OCI-LY7 (cell line): ENCODE results near the gene STON1. TPM values are rescaled to one million over a fixed set of nuclear protein-coding genes. Genes with fewer than 3 reads are reported as not detected.

ENCODE experiments used
- BruUV-seq: library from RNA; stranded (reverse); fragments of 400-500 nt; replicated peaks from 2 replicates; lab custom pipeline; 2021; lab: Mats Ljungman, UMichigan
- CTCF ChIA-PET: fragments of 300-600 bp; sonication (Branson Sonifier 250); formaldehyde crosslinking; loops from one replicate; lab custom pipeline; 2022; ENCODE audit warnings: antibody characterized with exemption; ENCODE audit not compliant: unreplicated experiment; lab: Charles Lee
- POLR2A ChIA-PET: fragments of 300-600 bp; sonication (Branson Sonifier 250); formaldehyde crosslinking; loops from one replicate; lab custom pipeline; 2022; ENCODE audit warnings: antibody characterized with exemption; lab: Charles Lee
- DNase-seq: peaks from one replicate; pipeline ENCODE4 v3.0.0-alpha.2; 2015; ENCODE audit warnings: low spot score
- H2AFZ ChIP-seq: fragments of 200-600 bp; sonication (generic), shearing (Covaris generic); 2 replicates; pipeline ENCODE4 v1.6.1; 2014; ENCODE audit warnings: mild to moderate bottlenecking, antibody characterized with exemption, low read length, moderate library complexity
- H3K27ac ChIP-seq: fragments of 200-600 bp; sonication (generic); 2 replicates; pipeline ENCODE4 v1.5.1; 2014; ENCODE audit warnings: mixed run types, low read depth, mild to moderate bottlenecking, moderate library complexity, low read length, inconsistent platforms; ENCODE audit not compliant: poor library complexity, severe bottlenecking
- H3K36me3 ChIP-seq: fragments of 200-600 bp; sonication (generic); 2 replicates; pipeline ENCODE4 v1.6.1; 2014; ENCODE audit warnings: mild to moderate bottlenecking, antibody characterized with exemption, low read length, moderate library complexity, mixed read lengths; ENCODE audit not compliant: insufficient read depth
- H3K4me1 ChIP-seq: fragments of 200-600 bp; sonication (generic); 2 replicates; pipeline ENCODE4 v1.5.1; 2014; ENCODE audit warnings: mild to moderate bottlenecking, low read length; ENCODE audit not compliant: insufficient read depth, poor library complexity, severe bottlenecking
- H3K4me2 ChIP-seq: fragments of 200-600 bp; sonication (generic); 2 replicates; pipeline ENCODE4 v1.6.1; 2014; ENCODE audit warnings: mild to moderate bottlenecking, low read length
- H3K4me3 ChIP-seq: fragments of 200-600 bp; sonication (generic); 2 replicates; pipeline ENCODE4 v1.5.1; 2014; ENCODE audit warnings: mild to moderate bottlenecking, low read depth, low read length; ENCODE audit not compliant: poor library complexity, severe bottlenecking
- H3K79me2 ChIP-seq: fragments of 200-600 bp; sonication (generic); 2 replicates; pipeline ENCODE4 v1.6.1; 2016; ENCODE audit warnings: low read depth, mild to moderate bottlenecking, low read length, moderate library complexity, mixed read lengths; ENCODE audit not compliant: insufficient read depth
- H3K9me2 ChIP-seq: fragments of 200-600 bp; sonication (generic); 2 replicates; pipeline ENCODE4 v1.6.1; 2016; ENCODE audit warnings: mild to moderate bottlenecking, low read length, mixed read lengths; ENCODE audit not compliant: insufficient read depth
- H3K9me3 ChIP-seq: fragments of 200-600 bp; sonication (generic); 2 replicates; pipeline ENCODE4 v1.6.1; 2014; ENCODE audit warnings: mild to moderate bottlenecking, mixed run types, low read length, mixed read lengths
- H4K20me1 ChIP-seq: fragments of 200-600 bp; sonication (generic); 2 replicates; pipeline ENCODE4 v1.6.1; 2014; ENCODE audit warnings: mild to moderate bottlenecking, antibody characterized with exemption, low read length, moderate library complexity, mixed read lengths; ENCODE audit not compliant: insufficient read depth
- CTCF ChIP-seq: fragments of 200-600 bp; sonication (generic); conservative IDR thresholded peaks from 2 replicates; pipeline ENCODE4 v1.5.1; 2014; ENCODE audit warnings: mild to moderate bottlenecking, antibody characterized with exemption, low read length, moderate library complexity, mixed read lengths
- EZH2phosphoT487 ChIP-seq: fragments of 200-600 bp; sonication (generic); IDR thresholded peaks from 2 replicates; pipeline ENCODE4 v1.6.1; 2018; ENCODE audit warnings: low read depth, borderline replicate concordance, mild to moderate bottlenecking, mixed run types, antibody characterized with exemption, low read length, moderate library complexity, mixed read lengths
- intact Hi-C: fragments of 100-400 bp; cut with micrococcal nuclease; formaldehyde crosslinking; loops from one replicate; pipeline ENCODE4 v1.10.0; 2022; ENCODE audit not compliant: unreplicated experiment
- total RNA-seq, 2 experiments: library from RNA; depleted of rRNA in 1 of 2; stranded (reverse); fragments of >200 nt in 1 of 2; shearing (Covaris generic) in 1 of 2; gene quantifications; 2 replicates each; pipeline ENCODE4 v1.2.3, GENCODE V29; 2014 to 2022

The STON1 gene
- total RNA-seq, 2 experiments from 2014 or later: 0.51 to 0.88 TPM

- CTCF ChIA-PET: no interaction called here
- no peak for DNase-seq
- BruUV-seq: no TSS peak
- Histone ChIP-seq H3K27ac (no peak overlapping the region), H3K9me3 (no peaks in the 10 kb centered on the region), H4K20me1 (no peaks in the 10 kb centered on the region), H2AFZ (no peak overlapping the region), H3K4me1 (no peaks in the 10 kb centered on the region), H3K9me2 (no peaks in the 10 kb centered on the region), H3K4me3 (no peak overlapping the region), H3K4me2 (no peak overlapping the region), H3K36me3 (peaks cover 78% of the 10 kb centered on the region), H3K79me2 (no peaks in the 10 kb centered on the region)
- TF ChIP-seq EZH2phosphoT487: no peak
- no peak for TF ChIP-seq CTCF
- POLR2A ChIA-PET: no interaction called here
- intact Hi-C loops: no loop called here
Observed at GRCh38 chr2:48504647-48505327, 25.2 kb upstream of the STON1 start.

GRCh38 chr2:48507111-48507510 is 22.8 kb upstream of the STON1 start:
- Histone ChIP-seq H3K9me2 (no peaks in the 10 kb centered on the region), H4K20me1 (no peaks in the 10 kb centered on the region), H3K9me3 (no peaks in the 10 kb centered on the region), H3K27ac (no peak overlapping the region), H3K79me2 (no peaks in the 10 kb centered on the region), H3K4me3 (no peak overlapping the region), H3K36me3 (peaks cover 82% of the 10 kb centered on the region), H2AFZ (no peak overlapping the region), H3K4me1 (no peaks in the 10 kb centered on the region), H3K4me2 (no peak overlapping the region)
- no peak for TF ChIP-seq EZH2phosphoT487
- TF ChIP-seq CTCF: no peak
- ChIA-PET CTCF (no interaction called here), POLR2A (no interaction called here)
- intact Hi-C loops: no loop called here
- DNase-seq: no peak
- BruUV-seq: no TSS peak

GRCh38 chr2:48508461-48509124 is 21.4 kb upstream of the STON1 start:
- Histone ChIP-seq H3K9me2 (no peaks in the 10 kb centered on the region), H3K79me2 (no peaks in the 10 kb centered on the region), H3K4me3 (no peak overlapping the region), H3K27ac (no peak overlapping the region), H3K9me3 (no peaks in the 10 kb centered on the region), H4K20me1 (no peaks in the 10 kb centered on the region), H3K4me1 (no peaks in the 10 kb centered on the region), H2AFZ (no peak overlapping the region), H3K4me2 (no peak overlapping the region), H3K36me3 (peaks cover 89% of the 10 kb centered on the region)
- POLR2A ChIA-PET: interaction anchor here (0.6 kb wide), 2 partner anchors 31 to 53 kb away, joined by 3 to 4 read pairs; no protein-coding TSS in a partner anchor
- no TSS peak for BruUV-seq
- CTCF ChIA-PET: no interaction called here
- no peak for DNase-seq
- intact Hi-C loops: no loop called here
- TF ChIP-seq CTCF (no peak), EZH2phosphoT487 (no peak)
